KMS-11 (cell line): ENCODE measurements around the gene ZNF556.

Source experiments
- H2AFZ ChIP-seq: fragments of 200-600 bp; sonication (generic); 2 replicates; pipeline ENCODE4 v1.6.1; 2016; ENCODE audit warnings: antibody characterized with exemption, mixed run types, low read depth
- H3K27ac ChIP-seq: fragments of 200-600 bp; sonication (generic); 2 replicates; pipeline ENCODE4 v1.6.1; 2016; ENCODE audit warnings: mild to moderate bottlenecking, mixed run types
- H3K27me3 ChIP-seq: fragments of 200-600 bp; sonication (generic); 2 replicates; pipeline ENCODE4 v1.6.1; 2017; ENCODE audit warnings: mild to moderate bottlenecking, low read depth, mixed run types, moderate library complexity; ENCODE audit not compliant: insufficient read depth
- H3K36me3 ChIP-seq: fragments of 200-600 bp; sonication (generic); 2 replicates; pipeline ENCODE4 v1.6.1; 2017; ENCODE audit warnings: mild to moderate bottlenecking, mixed run types; ENCODE audit not compliant: insufficient read depth
- H3K4me1 ChIP-seq: fragments of 200-600 bp; sonication (generic); 2 replicates; pipeline ENCODE4 v1.6.1; 2016; ENCODE audit warnings: mild to moderate bottlenecking, low read depth, mixed run types; ENCODE audit not compliant: poor library complexity, severe bottlenecking
- H3K4me2 ChIP-seq: fragments of 200-600 bp; sonication (generic); 2 replicates; pipeline ENCODE4 v1.7.0; 2016; ENCODE audit warnings: mild to moderate bottlenecking, mixed run types
- H3K4me3 ChIP-seq: fragments of 200-600 bp; sonication (generic); IDR thresholded peaks from 2 replicates; pipeline ENCODE4 v1.6.1; 2017; ENCODE audit warnings: low read depth, low read length, mixed read lengths; ENCODE audit not compliant: insufficient read depth
- H3K79me2 ChIP-seq: fragments of 200-600 bp; sonication (generic); 2 replicates; pipeline ENCODE4 v1.6.1; 2016; ENCODE audit warnings: low read depth, mixed run types; ENCODE audit not compliant: insufficient read depth
- H3K9ac ChIP-seq: fragments of 200-600 bp; sonication (generic); 2 replicates; pipeline ENCODE4 v1.6.1; 2016; ENCODE audit warnings: mild to moderate bottlenecking, mixed run types
- H4K20me1 ChIP-seq: fragments of 200-600 bp; sonication (generic); 2 replicates; pipeline ENCODE4 v1.6.1; 2016; ENCODE audit warnings: mild to moderate bottlenecking, mixed run types; ENCODE audit not compliant: insufficient read depth
- TF ChIP-seq, protein P1 (sequence below): fragments of 200-600 bp; sonication (generic); conservative IDR thresholded peaks from 2 replicates; pipeline ENCODE4 v1.6.1; 2017; ENCODE audit warnings: low read depth, mild to moderate bottlenecking, antibody characterized with exemption, low read length, moderate library complexity, mixed read lengths

The ZNF556 gene

DNA sequence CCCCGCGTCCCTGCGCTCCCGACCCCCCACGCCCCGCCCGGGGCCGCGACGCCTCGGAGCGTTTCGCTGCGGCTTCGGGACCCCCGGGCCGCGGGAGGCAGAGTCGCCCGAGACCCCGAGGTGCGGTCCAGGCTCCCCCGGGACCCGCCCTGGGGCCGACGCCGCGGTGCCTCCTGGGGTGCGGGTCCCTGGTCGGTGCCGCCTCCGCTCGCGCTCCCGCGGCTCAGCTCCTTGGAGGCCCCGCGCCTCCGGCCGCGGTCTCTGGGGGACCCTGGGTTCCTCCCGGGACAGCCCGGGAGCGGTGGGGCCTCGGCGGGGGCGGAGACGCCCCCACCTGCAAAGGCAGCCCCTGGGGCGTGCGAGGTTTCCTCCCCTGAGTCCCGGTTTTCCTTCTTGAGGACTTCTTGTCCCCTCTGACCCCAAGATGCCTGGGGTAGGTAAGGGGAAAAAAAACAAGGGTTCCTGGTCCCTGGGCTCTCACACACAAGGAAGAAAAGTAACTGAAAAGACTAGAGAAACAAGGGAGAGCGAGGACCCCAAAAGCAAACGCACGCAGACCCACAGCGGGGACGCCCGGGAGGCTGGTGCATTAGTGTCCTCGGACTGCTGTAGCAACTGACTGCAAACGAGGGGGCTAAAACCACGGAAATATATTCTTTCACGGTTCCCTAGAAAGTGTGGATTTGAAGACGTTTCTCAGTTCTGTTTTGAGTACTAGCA, 25.1 kb upstream of the ZNF556 start:
- H3K79me2 ChIP-seq: no peaks in the 10 kb centered on the region
- TF ChIP-seq, protein P1, sequence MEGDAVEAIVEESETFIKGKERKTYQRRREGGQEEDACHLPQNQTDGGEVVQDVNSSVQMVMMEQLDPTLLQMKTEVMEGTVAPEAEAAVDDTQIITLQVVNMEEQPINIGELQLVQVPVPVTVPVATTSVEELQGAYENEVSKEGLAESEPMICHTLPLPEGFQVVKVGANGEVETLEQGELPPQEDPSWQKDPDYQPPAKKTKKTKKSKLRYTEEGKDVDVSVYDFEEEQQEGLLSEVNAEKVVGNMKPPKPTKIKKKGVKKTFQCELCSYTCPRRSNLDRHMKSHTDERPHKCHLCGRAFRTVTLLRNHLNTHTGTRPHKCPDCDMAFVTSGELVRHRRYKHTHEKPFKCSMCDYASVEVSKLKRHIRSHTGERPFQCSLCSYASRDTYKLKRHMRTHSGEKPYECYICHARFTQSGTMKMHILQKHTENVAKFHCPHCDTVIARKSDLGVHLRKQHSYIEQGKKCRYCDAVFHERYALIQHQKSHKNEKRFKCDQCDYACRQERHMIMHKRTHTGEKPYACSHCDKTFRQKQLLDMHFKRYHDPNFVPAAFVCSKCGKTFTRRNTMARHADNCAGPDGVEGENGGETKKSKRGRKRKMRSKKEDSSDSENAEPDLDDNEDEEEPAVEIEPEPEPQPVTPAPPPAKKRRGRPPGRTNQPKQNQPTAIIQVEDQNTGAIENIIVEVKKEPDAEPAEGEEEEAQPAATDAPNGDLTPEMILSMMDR: no peak
- H3K4me3 ChIP-seq: no peak overlapping the region
- H3K27ac ChIP-seq: no peak overlapping the region
- H3K9ac ChIP-seq: no peak overlapping the region
- no peaks in the 10 kb centered on the region for H3K36me3 ChIP-seq
- no peak overlapping the region for H3K4me2 ChIP-seq
- no peak overlapping the region for H2AFZ ChIP-seq
- H3K4me1 ChIP-seq: no peaks in the 10 kb centered on the region
- H3K27me3 ChIP-seq: peaks cover 15% of the 10 kb centered on the region; the same call in 1 of the 2 replicates
- H4K20me1 ChIP-seq: no peaks in the 10 kb centered on the region

DNA sequence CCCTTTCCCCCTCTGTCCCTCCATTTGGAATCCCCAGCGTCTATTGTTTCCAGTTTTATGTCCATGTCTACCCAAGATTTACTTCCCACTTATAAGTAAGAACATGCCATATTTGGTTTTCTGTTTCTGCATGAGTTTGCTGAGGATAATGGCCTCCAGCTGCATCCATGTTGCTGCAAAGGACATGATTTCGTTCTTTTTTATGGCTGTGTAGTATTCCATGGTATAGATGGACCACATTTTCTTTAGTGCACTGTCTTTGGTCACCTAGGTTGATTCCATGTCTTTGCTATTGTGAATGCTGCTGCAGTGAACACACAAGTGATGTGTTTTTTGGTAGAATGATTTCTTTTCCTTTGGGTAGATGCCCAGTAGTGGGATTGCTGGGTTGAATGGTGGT, 22.0 kb upstream of the ZNF556 start:
- H3K79me2 ChIP-seq: no peaks in the 10 kb centered on the region
- H4K20me1 ChIP-seq: no peaks in the 10 kb centered on the region
- H2AFZ ChIP-seq: no peak overlapping the region
- no peak overlapping the region for H3K4me3 ChIP-seq
- no peaks in the 10 kb centered on the region for H3K36me3 ChIP-seq
- no peaks in the 10 kb centered on the region for H3K4me1 ChIP-seq
- H3K9ac ChIP-seq: no peak overlapping the region
- TF ChIP-seq, protein P1: no peak
- no peak overlapping the region for H3K4me2 ChIP-seq
- H3K27me3 ChIP-seq: peaks cover 18% of the 10 kb centered on the region; the same call in 1 of the 2 replicates
- H3K27ac ChIP-seq: no peak overlapping the region

DNA sequence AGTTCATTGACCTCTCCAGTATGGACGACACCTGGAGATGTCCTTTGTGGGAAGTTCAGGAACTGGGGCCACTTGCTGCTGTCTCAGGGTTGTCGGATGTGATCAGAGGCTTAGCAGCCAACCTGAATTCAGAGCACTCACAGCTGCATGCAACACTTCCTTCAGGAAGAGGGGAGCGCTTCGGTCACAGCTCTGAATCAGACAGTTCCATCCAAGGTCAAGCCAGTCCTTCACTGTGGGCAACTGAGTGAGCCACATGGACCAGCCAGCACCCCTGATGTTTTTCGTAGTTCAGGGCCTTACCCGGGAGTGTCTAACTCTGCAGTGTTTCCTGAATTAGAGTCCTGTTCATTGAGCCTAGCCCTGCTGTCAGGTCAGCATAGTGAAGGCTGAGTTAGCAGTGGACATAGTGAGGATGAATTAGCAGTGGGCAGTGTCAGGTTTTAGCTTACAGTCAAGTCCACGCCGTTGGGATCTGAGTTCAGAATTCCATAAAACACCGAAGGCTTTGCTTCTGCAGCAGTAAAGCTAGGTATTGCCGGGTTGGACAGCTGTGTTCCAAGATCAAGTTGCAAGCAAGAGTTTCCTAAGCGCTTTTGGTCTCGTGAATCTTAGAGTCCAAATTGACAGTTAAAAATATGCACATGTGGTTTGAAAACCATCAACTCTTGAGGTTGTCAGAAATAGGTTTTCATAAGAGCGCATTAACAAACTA, 20.8 kb upstream of the ZNF556 start:
- no peaks in the 10 kb centered on the region for H3K36me3 ChIP-seq
- H3K27me3 ChIP-seq: peaks cover 18% of the 10 kb centered on the region; the same call in 1 of the 2 replicates
- TF ChIP-seq, protein P1: no peak
- no peak overlapping the region for H2AFZ ChIP-seq
- no peak overlapping the region for H3K9ac ChIP-seq
- no peaks in the 10 kb centered on the region for H4K20me1 ChIP-seq
- H3K4me2 ChIP-seq: no peak overlapping the region
- H3K79me2 ChIP-seq: no peaks in the 10 kb centered on the region
- H3K4me3 ChIP-seq: no peak overlapping the region
- no peak overlapping the region for H3K27ac ChIP-seq
- H3K4me1 ChIP-seq: no peaks in the 10 kb centered on the region

DNA sequence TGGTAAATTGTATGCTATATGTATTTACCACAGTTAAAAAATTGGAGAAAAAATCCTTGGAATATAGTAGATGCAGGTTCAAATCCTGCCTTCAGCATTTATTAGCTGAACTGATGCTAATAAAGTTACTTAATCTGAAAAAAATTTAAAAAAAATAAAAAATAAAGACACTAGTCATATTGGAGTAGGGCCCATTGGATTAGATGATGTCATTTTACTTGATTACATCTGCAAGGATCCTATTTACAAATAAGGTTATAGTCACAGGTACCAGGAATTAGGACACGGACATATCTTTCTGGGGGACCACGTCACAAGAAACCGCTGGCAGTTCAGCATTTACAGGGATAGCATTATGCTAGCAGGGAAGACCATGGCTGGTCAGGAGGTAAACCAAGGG, 19.6 kb upstream of the ZNF556 start:
- TF ChIP-seq, protein P1: no peak
- Histone ChIP-seq H4K20me1 (no peaks in the 10 kb centered on the region), H3K4me3 (no peak overlapping the region), H3K4me1 (no peaks in the 10 kb centered on the region), H2AFZ (no peak overlapping the region), H3K9ac (no peak overlapping the region), H3K4me2 (no peak overlapping the region), H3K36me3 (no peaks in the 10 kb centered on the region), H3K27ac (no peak overlapping the region), H3K79me2 (no peaks in the 10 kb centered on the region), H3K27me3 (peaks cover 18% of the 10 kb centered on the region; the same call in 1 of the 2 replicates)
